ENCODE results near the gene AKR1D1.

AKR1D1 gene

DNA sequence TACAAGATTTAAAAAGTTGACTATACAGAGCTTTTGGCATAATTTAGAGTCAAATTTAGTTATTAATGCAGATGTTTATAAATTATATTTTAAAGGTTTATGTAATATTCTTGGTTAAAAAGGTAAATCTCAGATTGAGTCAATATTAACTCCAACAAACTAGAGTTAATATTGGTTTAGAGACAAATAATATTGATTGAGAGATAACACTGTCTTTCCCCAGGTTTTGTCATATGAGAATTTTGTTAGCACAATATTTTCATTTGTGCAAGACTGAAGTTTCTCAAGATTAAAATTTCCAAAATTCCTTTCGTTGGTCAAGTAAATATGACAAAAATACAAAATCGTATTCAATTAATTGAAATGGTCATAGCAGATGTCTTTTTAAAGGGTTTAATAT is 12.9 kb upstream of the AKR1D1 start:
- no peaks in the 10 kb centered on the region for H3K27me3 ChIP-seq (ENCODE audit: control insufficient read depth, insufficient read depth, low read length)
- H3K4me3 ChIP-seq (ENCODE audit: low read depth, low read length): no peak overlapping the region
- H3K36me3 ChIP-seq (ENCODE audit: control insufficient read depth, insufficient read depth, low read length): no peaks in the 10 kb centered on the region
- H3K9ac ChIP-seq: no peak overlapping the region
- TF ChIP-seq, protein P1, sequence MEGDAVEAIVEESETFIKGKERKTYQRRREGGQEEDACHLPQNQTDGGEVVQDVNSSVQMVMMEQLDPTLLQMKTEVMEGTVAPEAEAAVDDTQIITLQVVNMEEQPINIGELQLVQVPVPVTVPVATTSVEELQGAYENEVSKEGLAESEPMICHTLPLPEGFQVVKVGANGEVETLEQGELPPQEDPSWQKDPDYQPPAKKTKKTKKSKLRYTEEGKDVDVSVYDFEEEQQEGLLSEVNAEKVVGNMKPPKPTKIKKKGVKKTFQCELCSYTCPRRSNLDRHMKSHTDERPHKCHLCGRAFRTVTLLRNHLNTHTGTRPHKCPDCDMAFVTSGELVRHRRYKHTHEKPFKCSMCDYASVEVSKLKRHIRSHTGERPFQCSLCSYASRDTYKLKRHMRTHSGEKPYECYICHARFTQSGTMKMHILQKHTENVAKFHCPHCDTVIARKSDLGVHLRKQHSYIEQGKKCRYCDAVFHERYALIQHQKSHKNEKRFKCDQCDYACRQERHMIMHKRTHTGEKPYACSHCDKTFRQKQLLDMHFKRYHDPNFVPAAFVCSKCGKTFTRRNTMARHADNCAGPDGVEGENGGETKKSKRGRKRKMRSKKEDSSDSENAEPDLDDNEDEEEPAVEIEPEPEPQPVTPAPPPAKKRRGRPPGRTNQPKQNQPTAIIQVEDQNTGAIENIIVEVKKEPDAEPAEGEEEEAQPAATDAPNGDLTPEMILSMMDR (IDR thresholded peaks at IDR 0.05): no peak
- no peak overlapping the region for H2AFZ ChIP-seq
- H3K79me2 ChIP-seq: no peaks in the 10 kb centered on the region
- H3K27ac ChIP-seq: no peak overlapping the region
- H3K4me1 ChIP-seq: no peaks in the 10 kb centered on the region
- H3K4me2 ChIP-seq (ENCODE audit: low read length): no peak overlapping the region
- no peaks in the 10 kb centered on the region for H3K9me3 ChIP-seq (ENCODE audit: control insufficient read depth, low read length)

DNA sequence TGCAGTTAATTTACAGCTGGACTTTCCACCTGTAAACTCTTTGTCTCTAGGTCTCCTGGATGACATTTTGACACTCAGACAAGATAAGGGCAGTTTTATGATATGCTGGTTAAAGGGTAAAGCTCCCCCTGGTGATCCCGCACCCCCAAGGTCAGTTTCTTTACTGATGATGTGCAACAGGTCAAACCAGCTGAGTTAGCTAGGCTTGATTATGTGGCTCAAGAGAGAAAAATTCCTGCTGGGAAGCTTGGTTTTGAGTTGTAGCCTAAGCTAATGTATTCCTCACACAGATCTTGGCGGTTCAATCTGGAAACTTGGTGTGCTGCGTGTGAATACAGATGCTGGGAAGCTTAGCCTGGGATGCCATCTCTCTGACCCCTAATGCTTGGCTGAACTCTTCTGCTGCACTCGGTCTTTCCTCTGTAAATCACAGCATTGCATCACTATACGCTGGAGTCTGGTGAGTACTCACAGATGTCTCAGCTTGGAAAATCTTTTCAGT is 11.4 kb upstream of the AKR1D1 start:
- no peak overlapping the region for H3K27ac ChIP-seq
- TF ChIP-seq, protein P1 (IDR thresholded peaks at IDR 0.05): no peak
- H3K27me3 ChIP-seq (ENCODE audit: control insufficient read depth, insufficient read depth, low read length): no peaks in the 10 kb centered on the region
- H3K36me3 ChIP-seq (ENCODE audit: control insufficient read depth, insufficient read depth, low read length): no peaks in the 10 kb centered on the region
- no peak overlapping the region for H3K4me2 ChIP-seq (ENCODE audit: low read length)
- H2AFZ ChIP-seq: no peak overlapping the region
- H3K4me1 ChIP-seq: no peaks in the 10 kb centered on the region
- no peaks in the 10 kb centered on the region for H3K9me3 ChIP-seq (ENCODE audit: control insufficient read depth, low read length)
- no peaks in the 10 kb centered on the region for H3K79me2 ChIP-seq
- no peak overlapping the region for H3K9ac ChIP-seq
- H3K4me3 ChIP-seq (ENCODE audit: low read depth, low read length): no peak overlapping the region

GRCh38 chr7:138065827-138066226 is 10.4 kb upstream of the AKR1D1 start:
- TF ChIP-seq, protein P1 (IDR thresholded peaks at IDR 0.05): no peak
- H3K27me3 ChIP-seq (ENCODE audit: control insufficient read depth, insufficient read depth, low read length): no peaks in the 10 kb centered on the region
- H3K79me2 ChIP-seq: no peaks in the 10 kb centered on the region
- no peak overlapping the region for H3K9ac ChIP-seq
- no peak overlapping the region for H3K4me3 ChIP-seq (ENCODE audit: low read depth, low read length)
- H3K27ac ChIP-seq: no peak overlapping the region
- H3K9me3 ChIP-seq (ENCODE audit: control insufficient read depth, low read length): no peaks in the 10 kb centered on the region
- H3K4me2 ChIP-seq (ENCODE audit: low read length): no peak overlapping the region
- no peaks in the 10 kb centered on the region for H3K36me3 ChIP-seq (ENCODE audit: control insufficient read depth, insufficient read depth, low read length)
- H2AFZ ChIP-seq: no peak overlapping the region
- no peaks in the 10 kb centered on the region for H3K4me1 ChIP-seq

GRCh38 chr7:138066954-138067394 is 9.3 kb upstream of the AKR1D1 start:
- H3K27me3 ChIP-seq (ENCODE audit: control insufficient read depth, insufficient read depth, low read length): no peaks in the 10 kb centered on the region
- TF ChIP-seq, protein P1 (IDR thresholded peaks at IDR 0.05): no peak
- H3K4me1 ChIP-seq: no peaks in the 10 kb centered on the region
- no peak overlapping the region for H3K4me3 ChIP-seq (ENCODE audit: low read depth, low read length)
- no peak overlapping the region for H2AFZ ChIP-seq
- no peaks in the 10 kb centered on the region for H3K36me3 ChIP-seq (ENCODE audit: control insufficient read depth, insufficient read depth, low read length)
- no peaks in the 10 kb centered on the region for H3K79me2 ChIP-seq
- no peak overlapping the region for H3K4me2 ChIP-seq (ENCODE audit: low read length)
- H3K9me3 ChIP-seq (ENCODE audit: control insufficient read depth, low read length): no peaks in the 10 kb centered on the region
- H3K27ac ChIP-seq: no peak overlapping the region
- H3K9ac ChIP-seq: no peak overlapping the region

DNA sequence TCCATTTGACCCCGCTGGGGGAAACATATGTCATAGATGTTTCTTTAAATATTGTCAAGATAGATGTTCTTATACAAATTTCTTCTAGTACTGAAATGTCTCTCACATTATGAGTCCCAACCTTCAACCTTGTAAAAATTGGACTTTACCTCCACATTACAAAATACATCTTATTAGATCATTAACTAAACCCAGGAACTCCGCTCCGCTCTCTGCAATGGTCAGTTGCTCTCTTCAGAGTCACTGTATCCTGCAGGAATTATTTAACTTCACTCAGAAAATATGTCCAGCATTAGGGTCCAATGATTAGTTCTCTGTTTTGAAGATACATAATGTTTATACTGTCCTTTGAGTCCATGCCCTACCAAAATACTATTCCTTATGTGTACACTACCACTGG is 8.5 kb upstream of the AKR1D1 start:
- no peak overlapping the region for H2AFZ ChIP-seq
- H3K4me2 ChIP-seq (ENCODE audit: low read length): no peak overlapping the region
- no peaks in the 10 kb centered on the region for H3K79me2 ChIP-seq
- H3K9me3 ChIP-seq (ENCODE audit: control insufficient read depth, low read length): no peaks in the 10 kb centered on the region
- no peak overlapping the region for H3K4me3 ChIP-seq (ENCODE audit: low read depth, low read length)
- no peaks in the 10 kb centered on the region for H3K36me3 ChIP-seq (ENCODE audit: control insufficient read depth, insufficient read depth, low read length)
- no peaks in the 10 kb centered on the region for H3K27me3 ChIP-seq (ENCODE audit: control insufficient read depth, insufficient read depth, low read length)
- H3K9ac ChIP-seq: no peak overlapping the region
- TF ChIP-seq, protein P1 (IDR thresholded peaks at IDR 0.05): no peak
- H3K27ac ChIP-seq: no peak overlapping the region
- no peaks in the 10 kb centered on the region for H3K4me1 ChIP-seq
